HG03575 (cell line): ENCODE results near the gene ABL1.

Experiments used
- ATAC-seq: cut with Tn5 transposase; IDR thresholded peaks from one replicate; pipeline ENCODE4 v1.9.1; 2021; ENCODE audit not compliant: unreplicated experiment, insufficient number of reproducible peaks, low FRiP score; ENCODE audit errors: extremely low read depth

The ABL1 gene

DNA sequence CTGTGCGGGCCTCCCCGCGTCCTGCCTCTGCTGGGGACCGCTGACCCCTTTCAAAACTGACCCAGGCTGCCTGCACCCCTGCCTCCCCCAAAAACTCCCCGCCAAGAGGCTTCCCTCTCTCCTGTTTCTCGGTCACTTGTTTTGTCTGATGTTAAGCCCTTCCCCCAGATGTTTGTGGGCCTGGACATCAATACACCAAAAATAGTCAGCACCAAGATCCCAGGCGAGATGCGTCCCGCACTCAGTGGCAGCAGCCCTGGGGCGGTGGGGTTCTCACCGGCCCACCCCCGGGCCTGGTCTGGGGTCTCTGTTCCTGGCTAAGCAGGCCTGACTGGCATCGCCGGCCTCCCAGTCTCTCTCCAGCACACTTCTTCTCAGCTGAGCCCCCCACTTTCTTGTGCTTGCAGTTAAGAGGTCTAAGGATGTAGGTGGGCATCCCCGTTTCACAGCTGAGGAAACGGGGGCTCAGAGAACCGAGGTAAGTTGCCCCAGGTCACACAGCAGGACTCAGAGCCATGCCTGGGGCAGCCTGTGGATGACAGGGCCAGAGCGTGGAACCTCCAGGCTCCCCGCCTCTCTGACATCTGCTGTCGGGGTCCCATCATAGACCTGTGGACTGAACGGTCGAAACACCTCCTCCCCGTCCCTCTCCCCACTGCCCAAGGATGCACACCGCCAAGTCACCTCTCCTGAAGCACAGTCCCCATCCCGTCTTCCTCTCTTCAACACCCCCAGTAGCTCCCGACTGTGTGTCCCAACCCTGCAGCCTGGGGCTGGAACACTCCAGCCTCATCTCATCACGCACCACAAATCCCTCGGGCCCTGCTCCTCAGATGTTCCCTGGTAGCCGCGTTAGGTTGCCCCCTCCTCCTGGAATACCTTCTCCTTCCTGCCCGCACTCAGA lies 87.2 kb downstream of the ABL1 start:
- ATAC-seq = no peak

DNA sequence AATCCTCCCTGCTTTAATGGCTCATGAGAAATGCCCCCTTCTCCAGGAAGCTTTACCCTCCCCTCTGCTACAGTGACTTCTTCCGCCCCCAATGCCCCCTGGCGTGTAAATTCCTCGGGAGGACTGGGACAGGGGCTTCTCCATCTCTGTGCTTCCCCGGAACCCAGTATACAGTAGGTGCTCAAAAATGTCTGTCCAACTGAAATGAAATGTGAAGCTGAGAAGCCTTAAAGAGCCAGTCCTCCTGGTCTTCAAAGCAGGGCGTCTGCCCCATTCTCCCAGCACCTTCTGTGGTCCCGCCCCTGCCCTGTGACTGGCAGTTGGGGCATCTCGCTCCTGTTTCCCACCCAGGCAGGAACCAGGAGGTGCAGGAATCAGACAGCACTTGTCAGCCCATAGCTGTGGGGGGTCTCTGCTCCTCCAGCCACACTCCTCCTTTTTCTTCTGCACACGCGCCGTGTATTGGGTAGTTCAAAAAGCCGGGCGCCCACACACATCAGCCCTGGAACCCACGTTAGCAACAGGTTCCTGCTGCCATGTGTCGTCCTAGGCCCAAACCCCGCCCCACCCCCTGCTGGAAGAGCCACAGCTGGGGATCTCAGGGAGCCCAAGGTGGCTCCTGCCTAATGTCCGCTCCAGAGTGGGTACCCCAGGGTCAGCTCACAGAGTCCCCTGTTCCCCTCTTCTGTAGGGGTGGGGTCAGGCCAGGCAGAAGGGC lies 88.0 kb downstream of the ABL1 start:
- ATAC-seq = no peak

DNA sequence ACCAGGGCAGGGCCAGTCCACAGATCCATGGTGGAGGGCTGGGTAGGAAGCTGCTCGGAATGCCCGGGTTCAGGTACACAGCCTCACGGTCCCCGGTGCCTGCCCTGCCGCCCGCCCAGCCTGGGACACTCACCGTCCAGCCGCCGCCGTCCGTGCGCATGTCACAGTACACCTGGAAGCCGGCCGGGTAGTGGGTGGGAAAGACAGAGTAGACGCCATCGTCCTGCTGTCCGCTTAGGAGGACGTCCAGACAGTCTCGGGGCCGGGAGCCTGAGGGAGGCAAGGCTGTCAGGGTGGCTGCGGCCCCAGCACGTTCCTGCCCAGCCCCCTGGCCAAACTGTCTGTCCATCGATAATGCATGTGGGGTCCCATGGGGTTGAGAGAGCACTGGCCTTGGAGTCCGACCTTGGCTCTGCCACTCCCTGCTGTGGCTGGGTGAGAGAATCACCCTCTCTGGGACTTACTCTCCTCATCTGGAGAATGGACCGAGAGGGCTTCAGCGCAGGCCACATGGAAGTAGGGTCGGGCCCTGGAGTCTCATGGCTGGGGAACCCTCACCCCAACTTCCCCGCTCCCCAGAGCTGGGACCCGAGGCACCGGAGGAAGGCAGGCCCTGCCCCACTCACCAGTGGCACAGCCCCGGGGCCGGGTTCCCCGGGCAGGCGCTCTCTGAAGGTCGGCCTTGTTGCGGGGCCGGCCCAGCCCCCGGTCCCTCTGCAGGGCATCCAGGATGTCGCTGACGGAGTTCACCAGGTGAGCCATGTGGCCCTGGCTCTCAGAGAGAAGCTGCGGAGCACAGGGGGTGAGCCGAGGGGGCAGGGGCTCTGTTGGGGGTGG lies 88.8 kb downstream of the ABL1 start:
- ATAC-seq = no peak

DNA sequence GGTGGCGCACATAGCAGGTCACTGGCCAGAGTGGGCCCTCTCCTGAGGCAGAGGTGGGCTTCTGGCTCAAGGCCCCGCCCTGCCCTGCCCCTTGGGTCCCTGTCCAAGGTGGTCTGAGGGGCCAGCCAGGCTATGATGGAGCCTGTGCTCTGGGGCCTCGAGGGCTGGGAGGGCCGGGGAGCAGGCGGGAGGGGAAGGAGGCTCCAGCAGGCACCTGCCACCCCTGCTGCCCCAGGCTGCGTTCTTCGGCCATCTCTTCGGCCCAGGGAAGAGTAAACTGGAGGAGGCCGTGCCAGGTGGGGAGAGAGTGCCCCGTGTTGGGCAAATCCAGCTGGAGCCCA lies 89.4 kb downstream of the ABL1 start:
- ATAC-seq = no peak

DNA sequence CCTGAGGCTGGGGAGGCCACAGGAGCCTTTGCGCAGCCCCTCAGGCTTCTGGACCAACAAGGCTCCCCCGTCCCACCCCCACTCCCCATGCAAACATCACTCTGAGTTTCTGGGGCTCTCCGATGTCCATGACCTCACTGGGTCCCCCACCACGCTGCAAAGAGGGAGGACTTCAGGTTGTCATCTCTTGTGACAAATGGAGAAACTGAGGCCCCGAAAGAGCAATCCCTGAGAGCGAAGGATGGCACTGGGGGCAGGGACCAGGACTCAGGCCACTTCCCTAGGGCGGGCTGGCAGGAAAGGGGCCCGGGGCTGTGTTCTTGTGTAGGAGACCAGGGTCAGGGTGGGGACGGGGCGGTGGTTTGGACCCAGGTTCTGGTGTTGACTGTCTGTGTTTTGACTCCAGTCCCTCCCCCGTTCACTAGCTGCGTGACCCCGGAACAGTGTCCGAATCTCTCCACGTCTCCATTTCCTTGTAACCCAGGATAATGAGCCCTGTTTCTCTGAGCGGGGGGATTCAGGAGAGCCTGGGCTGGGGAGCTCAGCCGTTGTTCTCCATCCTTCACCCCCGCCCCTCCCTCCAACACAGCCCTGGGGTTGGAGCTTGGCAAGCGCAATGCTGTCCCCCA lies 90.1 kb downstream of the ABL1 start:
- ATAC-seq = no peak

DNA sequence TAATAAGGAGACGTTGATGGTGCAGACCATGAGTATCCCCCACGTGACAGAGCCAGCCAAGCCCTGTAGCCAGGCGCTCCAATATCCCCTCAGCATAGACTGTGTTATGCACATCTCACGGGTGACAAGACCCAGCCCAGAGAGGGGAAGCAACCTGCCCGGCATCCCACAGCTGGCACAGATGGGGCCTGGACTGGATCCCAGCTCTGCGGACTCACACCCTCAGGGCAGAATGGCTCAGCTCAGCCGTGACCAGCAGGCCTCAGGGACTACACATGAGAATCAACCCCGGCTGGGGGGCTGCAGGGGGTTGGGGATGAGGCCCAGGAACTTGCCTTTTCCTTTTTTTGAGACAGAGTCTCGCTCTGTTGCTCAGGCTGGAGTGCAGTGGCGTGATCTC lies 92.3 kb downstream of the ABL1 start:
- no peak for ATAC-seq

DNA sequence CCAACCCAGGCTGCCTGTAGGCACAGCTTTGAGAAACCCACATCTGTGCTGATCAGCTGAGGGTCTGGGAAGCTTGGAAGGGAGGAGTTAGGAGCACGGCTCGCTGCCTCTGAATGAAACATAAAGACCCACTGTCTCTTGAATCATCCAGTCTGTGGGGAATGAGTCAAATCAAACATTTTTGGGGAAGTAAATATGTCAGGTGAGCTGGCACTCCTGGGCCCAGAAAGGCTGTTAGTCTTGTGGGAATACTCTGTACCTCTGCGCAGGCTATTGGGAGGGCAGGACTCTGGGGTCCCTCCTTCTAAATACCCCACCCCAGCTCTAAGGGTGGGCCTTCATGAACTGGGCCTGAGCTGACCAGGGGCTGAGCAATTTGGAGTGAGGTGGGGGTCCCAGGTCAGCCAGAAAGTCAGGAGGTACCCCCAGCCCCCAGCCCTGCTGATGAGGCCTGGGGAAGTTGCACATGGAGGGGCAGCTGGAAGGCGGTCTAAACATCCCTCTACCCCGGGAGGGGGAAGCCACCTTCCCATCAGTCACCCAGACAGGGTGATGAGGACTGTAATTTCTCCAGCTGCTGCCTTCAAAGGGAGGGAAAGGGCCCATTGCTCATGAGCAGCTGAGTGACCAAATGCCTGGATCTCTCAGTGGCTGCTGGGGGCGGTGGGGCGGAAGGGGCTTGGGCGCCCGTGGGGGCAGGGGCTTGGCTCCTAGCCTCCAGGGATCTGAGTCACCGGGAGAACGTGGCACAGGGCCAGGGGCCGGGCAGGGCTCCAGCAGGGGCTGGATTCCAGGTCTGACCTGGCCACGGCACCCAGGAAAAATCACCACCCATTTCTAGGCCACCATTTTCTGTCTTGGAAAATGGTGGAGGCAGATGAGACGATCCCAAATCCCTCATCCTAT lies 93.2 kb downstream of the ABL1 start:
- no peak for ATAC-seq

DNA sequence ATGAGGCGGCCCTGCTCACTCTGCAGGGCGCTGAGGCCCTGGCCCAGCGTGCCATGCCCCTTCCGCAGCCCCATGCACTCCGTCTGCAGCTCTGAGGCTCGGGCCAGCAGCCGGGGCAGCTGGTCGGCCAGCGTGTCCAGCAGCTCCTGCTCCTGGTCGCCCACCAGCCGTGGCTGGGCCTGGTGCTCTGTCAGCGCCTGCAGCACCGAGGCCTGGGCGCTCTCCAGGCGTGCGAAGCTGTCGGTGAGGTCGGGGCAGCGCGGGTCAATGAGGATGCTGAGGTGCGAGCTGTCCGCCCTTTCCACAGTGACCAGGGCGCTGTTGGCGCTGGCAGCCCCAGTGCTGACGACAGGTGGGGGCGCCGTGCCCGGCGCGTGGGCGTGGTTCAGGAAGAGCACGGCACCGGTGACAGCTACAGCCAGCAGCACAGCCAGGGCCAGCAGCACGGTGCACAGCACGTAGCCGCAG lies 94.6 kb downstream of the ABL1 start:
- ATAC-seq = no peak

DNA sequence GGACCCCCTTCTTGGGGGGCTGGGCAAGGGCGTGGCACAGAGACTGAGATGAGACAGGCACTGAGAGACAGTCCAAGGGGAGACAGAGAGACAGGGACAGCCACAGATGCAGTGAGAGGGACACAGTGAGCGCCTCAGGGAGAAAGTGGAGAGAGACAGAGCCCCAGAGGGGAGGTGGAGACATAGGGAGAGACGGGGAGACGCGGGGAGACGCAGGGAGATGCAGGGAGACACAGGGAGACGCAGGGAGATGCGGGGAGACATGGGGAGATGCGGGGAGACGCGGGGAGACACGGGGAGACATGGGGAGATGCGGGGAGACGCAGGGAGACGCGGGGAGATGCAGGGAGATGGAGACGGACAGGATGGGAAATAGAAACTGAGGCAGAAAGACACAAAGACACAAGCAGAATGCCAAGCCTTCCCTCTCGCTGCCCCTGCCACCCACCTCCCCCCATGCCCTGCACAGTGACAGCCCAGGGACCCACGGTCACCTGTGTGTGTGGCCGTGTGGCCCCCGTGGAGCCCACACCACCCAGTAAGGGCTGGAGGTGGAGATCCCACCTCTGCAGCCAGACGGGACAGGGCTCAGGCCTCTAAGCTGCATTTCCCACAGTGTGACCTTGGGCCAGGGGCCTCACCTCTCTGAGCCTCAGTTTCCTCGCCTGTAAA lies 95.2 kb downstream of the ABL1 start:
- ATAC-seq = no peak

DNA sequence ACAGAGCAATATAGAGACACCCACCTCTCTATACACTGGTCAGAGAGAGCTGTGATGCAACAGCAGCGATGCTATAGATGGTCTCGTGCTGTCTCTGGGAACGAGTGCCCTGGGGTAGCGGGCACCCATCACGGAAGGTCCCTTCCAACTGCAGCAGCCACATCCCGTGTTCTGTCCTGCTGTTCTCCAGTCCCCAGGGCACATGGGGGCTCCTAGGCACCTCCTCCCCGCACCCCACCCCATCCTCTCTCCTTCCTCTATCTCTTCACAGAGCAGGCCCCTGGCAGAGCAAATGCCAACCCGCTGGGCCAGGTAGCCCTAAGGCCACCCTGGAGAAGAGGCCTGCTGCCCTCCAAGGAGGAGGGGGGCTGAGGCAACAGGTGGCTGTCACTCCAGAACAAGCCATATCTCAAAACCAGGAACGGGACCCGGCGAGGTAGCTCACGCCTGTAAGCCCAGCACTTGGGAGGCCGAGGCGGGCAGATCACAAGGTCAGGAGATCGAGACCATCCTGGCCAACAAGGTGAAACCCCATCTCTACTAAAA lies 95.8 kb downstream of the ABL1 start:
- no peak for ATAC-seq

DNA sequence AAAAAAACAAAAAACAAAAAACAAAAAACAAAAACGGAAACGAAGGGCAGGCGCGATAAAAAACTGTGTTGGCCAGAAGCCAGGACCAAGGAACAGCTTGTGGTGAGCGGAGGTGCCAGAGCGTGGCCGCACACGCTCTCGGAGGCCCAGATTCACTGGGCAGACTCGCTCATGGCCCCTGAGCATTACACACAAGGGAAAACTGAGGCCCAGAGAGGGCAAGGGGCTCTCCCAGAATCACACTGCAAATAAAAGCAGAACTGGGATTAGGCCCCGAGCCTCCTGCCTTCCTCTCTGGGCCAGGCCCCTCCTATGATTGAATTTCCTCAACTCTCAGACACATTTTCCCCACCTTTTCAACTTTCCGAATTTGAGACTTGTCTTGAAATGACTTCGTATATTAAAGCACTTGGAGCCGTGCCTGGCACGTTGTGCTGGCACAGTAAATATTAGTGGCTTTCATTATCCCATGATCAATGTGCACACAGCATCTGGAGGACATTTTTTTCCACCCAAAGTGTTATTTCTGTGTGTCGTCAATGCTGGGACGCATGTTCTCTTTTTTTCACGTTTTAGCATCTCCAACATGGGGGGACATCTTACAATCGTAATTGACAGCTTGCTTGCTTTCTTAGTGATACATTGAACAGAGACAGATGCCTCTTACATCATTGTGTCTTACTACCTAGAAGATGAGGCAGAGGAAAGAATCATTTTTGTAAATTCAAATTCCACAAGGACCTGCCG lies 96.6 kb downstream of the ABL1 start:
- ATAC-seq = no peak

DNA sequence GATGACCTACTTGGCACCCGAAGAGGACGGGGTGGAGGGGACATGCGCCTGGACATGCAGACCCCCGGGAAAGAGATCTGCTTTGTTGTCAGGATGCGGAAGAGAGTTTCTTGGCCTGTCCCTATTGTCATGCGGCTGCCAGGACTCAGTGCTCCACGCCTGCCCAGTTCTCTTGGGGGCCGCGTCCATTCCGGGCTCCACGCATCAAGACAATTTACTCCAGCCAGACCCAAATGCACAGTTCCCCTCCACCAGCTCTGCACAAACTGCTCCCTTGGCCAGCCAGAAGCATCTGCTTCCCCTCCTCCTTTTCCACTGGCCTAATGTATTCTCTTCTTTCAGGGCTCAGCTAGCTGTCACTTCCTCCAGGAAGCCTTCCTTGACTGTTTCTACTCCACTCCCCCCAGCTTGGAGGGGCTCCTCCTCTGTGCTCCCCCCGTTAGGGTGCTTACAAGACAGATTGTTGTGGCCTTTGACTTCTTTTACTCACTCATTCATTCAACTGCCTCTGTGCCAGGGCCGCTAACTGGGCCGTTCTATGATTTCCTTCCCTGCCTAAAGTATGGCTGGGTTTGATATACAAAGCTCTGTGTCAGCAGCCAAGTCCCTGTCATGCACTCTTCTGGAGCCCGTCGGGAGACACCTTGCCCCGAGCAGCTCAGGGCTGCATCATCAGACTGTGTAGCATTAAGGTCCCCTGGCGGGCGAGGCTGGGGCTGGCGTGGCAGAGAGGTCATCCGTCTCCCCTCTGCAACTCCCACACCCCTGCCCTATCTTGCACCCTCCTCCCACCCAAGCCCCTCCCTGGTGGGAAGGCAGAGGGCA lies 97.4 kb downstream of the ABL1 start:
- ATAC-seq = no peak

DNA sequence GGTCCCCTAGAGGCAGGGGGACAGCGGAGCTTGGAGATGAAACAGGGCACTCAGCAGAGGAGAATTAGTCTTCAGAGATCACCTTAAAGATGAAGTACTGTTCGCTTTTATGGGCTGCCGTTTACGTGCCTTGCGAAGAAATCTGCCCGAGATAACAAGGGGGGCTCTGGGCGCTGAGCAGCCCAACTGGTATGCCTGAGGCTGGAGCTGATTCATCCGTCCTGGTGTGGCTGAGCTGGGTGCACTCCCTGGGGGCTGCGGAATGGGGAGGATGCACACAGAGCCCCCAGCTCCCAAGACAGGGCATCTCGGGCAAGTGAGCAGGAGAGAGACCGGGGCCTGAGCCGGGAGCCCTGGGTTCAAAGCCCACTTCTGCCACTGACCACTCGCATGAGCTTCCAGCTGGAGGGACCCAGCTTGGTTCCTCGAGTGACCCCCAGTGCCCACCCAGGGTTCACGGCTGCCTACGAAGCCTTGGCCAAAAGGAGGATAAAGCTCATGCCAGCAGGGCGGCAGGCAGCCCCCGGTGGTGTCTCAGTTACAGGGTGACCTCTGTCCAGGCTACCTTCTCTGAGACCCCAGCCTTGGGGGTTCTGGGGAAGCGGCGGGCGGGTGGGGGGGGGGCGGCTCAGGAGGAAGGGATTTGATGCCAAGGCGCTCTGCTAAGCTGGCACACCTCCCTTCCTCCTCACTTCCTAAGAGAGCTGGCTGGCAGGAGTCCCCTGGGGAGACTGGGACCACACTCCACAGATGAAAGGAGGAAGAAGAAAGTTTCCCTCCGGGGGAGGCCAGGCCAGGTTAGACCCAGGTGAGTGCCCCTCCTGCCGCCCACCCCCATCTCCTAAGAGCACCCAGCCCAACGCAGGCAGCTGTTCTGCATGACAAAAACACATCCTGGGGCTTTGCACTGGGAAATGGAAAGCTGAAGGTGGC lies 98.3 kb downstream of the ABL1 start:
- no peak for ATAC-seq

DNA sequence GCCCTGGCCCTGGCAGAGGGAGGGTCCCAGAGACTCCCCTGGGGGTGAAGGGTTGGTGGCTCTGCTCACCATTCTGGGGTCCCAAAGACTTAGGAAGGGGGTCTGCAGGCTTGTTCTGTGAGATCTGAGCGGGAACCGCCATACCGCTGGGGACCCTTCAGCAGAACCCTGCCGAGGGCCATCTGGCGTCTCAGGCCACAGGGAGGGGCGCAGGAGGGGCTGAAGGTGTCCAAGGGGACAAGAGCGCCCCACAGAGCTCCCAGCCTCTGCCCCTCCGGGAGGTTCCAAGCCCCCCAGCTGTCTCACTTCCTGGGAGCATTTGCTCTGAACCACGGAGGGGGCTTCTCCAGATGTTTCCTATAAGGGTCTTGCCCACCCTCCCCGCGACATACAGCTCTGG lies 99.2 kb downstream of the ABL1 start:
- ATAC-seq = no peak
